T47D (cell line): Measurements from ENCODE around the gene ZYX.
"Not testable (repeated sequence)": the region's sequence is repeated elsewhere in the genome, so short reads cannot be mapped to it uniquely, and the experiment has no call there.

Experiments
- DNase-seq, 2 experiments: peaks; one replicate each; pipeline versions ENCODE4 v3.0.0 to v3.0.0-alpha.2; 2011 to 2012; ENCODE audit warnings: low read depth in 1 of 2, low spot score in 1 of 2
- JUND ChIP-seq: IDR thresholded peaks from 2 replicates; pipeline ENCODE4 v1.6.1; 2012; ENCODE audit warnings: low read depth
- in situ Hi-C: cut with HindIII; loops from 2 replicates; pipeline ENCODE4 v1.10.0; 2016; ENCODE audit warnings: low sequenced_read_pairs, low pct_unique_long_range_greater_than_20kb

ZYX gene

DNA sequence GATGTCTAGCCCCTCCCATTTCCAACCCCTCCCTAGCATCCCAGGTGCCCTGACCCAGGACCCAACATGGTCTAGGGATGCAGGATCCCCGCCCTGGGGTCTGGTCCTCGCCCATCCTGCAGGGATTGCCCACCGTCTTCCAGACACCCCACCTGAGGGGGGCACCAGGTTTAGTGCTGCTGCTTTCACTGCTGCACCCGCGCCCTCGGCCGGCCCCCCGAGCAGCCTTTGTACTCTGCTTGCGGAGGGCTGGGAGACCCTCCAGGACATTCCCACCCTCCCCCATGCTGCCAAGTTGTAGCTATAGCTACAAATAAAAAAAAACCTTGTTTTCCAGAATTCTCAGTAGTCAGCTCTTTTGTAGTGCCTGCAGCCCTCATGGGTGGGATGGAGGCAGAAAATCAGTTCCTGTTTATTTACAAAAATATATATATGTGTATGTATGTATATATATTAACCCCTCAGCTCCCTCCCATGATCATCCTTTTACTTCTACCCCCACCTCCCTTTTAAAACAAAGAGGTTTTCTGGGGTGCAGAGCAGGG is 9.7 kb downstream of the ZYX start:
- in situ Hi-C loops, result no loop called here

DNA sequence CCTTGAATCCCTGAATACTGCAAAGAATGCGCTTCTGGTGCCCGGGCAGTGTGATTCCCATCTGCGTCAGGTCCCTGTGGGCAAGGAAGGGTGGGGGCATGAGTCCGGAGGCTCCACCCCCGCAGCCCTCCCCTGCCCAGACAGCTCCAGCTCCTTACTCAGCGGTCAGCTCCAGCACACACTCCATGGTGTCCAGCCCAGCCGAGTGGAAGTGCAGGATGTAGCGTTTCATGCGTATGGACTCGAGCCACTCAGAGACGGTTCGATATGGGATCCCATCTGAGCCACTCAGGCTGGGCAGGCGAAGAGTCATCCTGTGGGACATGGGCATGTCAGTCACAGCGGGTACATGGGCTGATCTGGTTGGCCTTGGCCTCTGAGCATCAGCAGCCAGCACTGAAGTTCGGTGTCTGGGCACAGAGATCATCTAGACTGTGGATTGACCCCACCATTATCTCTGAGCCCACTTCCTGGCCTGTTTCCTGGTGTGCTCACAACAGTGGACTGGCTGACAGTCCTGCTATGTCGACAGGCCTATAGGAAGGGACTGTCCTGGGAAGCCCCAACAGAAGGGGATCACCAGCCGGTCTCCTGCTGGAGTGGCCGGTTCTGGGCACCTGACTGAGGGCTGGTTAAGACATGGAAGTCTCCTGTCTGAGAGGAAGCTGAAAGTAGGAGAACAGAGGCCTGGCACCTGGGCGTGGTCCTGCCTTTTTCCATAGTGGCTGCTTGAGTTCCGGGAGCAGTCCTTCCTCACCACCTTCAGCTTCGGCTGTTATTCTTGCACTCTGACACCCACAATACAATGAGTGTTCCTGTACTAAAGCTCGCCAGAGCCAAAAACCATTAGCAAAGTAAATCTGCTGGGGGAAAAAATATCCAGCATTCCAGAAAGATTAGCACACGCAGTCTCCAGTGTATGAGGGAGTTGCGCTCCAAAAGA is 10.6 kb downstream of the ZYX start:
- no peak for DNase-seq
- no peak for TF ChIP-seq JUND
- in situ Hi-C loops, result no loop called here

More for the DNA sequence above, 9.7 kb downstream of the ZYX start:
- no peak for TF ChIP-seq JUND
- no peak for DNase-seq

DNA sequence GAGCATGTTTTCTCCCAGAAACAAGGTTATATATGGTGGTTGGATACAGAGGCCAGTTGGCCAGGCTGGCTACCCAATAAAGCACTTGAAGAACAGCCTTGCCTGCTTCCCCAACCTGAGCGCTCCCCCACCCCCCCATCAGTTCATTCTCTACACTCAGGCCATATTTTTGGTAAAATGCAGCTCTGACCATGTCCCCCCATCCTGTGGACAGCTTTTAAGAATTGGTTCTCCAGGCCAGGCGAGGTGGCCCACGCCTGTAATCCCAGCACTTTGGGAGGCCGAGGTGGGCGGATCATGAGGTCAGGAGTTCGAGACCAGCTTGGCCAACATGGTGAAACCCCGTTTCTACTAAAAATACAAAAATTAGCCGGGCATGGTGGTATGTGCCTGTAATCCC is 11.3 kb downstream of the ZYX start:
- in situ Hi-C loops, DNase-seq: not testable (repeated sequence)

DNA sequence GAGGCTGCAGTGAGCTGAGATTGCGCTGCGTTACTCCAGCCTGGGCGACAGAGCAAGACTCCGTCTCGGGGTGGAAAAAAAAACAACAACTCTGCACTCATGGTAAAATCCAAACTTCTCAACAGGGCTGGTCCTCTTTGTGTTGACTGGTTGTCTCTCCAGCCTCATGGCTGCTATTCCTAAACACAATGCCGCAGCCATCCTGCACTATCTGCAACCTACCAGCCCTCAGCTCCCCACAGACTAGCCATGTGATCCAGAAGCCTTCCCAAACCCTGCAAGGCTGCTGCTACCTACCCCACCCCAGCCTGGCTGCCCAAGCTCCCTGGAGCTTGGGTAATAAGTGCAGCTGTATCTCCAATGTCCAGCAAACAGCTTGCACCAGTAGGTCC is 11.7 kb downstream of the ZYX start:
- TF ChIP-seq JUND, result no peak
- no peak for DNase-seq
- in situ Hi-C loops, result no loop called here

DNA sequence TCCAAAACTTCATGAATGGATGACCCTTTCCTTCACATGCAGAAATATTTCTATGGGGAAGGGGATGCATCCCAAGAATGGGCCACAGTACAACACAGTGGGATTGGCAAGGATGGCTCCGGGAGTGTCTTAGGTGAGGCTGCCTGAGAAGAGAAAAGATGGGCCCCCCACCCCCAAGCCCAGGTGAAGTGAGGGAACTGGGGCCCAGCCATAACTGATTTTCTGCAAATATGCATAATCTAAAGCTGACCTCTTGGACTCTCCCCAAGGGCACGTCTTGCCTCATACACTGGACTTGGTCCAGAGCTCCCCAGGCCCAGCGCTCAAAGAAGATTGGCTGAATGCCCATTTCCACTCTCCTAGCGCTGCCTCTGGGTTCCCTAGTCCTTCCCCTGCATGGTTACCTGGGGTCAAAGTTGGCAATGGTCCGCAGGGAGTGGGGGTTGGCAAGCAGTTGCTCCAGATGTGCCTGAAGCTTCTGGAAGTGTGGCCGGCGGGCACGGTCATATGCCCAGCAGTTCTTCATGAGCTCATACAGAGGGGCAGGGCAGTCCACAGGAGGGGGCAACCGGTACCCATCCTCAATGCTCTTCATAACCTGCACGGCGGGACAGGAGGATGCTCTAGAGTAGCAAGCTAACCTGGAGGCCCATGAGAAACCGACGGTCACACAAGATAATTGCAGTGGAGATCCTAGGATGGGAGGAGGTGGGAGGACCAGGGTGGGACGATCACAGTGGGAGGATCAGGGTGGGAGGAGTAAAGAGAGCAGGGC is 12.3 kb downstream of the ZYX start:
- in situ Hi-C loops, result no loop called here
- no peak for DNase-seq
- TF ChIP-seq JUND, result no peak

DNA sequence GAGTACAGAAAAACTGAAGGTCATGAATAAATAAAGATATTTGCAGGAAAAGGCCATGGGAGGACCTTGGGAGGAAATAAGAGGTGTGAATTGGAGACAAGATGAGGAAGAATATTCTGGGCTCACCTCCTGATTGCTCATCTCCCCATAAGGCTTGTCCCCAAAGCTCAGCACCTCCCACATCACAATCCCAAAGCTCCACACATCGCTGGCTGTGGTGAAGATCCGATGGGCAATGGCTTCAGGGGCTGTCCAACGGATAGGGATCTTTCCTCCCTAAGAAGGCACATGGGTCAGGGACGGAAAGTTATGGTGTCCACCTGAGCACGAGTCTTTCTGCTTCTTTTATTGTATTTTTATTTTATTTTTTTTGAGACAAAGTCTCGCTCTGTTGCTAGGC is 12.9 kb downstream of the ZYX start:
- TF ChIP-seq JUND, result no peak
- in situ Hi-C loops, result no loop called here
- DNase-seq, result no peak

DNA sequence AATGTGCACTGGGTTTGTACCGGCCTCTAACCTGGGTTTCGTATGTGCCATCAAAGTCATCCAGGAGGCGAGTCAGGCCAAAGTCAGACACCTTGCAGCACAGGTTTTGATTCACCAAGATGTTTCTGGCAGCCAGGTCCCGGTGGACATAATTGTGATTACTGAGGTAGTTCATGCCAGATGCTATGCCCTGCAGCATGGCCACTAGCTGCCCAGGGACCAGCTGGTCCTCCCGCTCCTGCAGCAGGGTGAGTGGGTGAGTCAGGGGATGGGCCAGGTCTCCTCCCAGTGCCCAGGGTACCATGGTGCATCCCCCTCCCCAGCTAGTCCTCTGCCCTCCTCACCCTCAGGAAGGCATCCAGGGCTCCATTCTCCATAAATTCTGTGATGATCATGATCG is 13.6 kb downstream of the ZYX start:
- no peak for TF ChIP-seq JUND
- no peak for DNase-seq
- in situ Hi-C loops, result no loop called here

DNA sequence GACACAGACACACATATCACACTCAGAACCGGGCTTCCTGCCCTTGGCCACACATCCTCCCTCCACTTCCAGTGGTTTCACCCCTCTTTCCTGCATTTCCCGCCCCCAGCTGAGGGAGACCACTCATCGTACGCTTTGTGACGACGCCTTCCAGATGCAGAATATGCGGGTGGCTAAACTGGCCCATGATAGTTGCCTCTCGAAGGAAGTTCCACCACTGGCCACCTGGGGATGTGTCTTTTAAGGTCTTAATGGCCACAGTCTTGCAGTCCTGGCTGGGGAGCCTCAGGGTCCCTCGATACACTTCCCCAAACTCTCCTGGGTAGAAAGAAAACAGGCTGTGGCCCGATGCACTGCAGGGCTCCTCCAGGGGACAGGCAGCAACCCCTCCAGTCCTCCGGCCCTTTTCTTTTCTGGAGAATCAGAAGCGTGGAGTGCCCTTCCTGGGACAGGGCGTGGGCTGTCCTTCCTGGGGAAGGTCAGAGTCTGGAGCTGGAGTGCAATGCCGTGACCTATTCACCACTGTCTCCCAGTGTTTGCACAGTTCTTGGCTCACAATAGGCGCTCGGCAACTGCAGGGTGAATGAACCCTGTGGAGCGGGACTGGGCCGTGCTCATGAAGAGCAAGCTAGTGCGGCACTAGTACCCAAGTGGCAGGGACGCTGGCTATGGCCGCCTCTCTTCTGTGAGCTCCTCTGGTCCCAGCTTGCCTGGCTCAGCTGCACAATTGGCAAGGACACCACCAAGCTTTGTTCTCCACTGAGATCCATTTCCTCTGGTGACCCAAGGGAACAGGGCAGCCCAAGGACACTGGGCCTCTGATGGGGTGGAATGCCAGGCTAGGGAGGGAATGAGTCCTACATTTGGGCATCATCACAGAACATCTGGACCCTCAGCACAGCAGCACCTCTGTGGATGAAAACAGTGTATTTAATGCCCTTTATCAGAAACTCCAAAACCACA is 14.3 kb downstream of the ZYX start:
- in situ Hi-C loops, result no loop called here
- no peak for TF ChIP-seq JUND
- no peak for DNase-seq

DNA sequence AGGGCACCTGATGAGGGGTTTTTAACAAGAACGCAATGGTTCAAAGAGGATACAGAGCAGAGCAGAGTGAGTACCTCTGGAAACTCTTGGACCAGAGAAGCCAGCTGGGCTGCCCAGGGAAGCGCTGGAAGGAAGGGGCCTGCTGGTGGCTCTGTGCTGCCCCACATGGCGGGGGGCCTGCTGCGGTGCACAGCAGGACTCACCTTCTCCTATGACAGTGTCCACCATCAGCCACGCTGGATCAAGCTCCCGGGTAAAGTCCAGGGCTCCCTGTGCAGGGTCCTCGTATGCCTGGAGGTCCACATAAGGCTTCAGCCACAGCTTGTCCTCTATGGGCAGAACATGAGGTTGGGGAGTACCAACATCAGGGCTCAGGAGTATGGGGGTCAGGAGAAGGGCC is 15.0 kb downstream of the ZYX start:
- no peak for DNase-seq
- no peak for TF ChIP-seq JUND
- in situ Hi-C loops, result no loop called here

DNA sequence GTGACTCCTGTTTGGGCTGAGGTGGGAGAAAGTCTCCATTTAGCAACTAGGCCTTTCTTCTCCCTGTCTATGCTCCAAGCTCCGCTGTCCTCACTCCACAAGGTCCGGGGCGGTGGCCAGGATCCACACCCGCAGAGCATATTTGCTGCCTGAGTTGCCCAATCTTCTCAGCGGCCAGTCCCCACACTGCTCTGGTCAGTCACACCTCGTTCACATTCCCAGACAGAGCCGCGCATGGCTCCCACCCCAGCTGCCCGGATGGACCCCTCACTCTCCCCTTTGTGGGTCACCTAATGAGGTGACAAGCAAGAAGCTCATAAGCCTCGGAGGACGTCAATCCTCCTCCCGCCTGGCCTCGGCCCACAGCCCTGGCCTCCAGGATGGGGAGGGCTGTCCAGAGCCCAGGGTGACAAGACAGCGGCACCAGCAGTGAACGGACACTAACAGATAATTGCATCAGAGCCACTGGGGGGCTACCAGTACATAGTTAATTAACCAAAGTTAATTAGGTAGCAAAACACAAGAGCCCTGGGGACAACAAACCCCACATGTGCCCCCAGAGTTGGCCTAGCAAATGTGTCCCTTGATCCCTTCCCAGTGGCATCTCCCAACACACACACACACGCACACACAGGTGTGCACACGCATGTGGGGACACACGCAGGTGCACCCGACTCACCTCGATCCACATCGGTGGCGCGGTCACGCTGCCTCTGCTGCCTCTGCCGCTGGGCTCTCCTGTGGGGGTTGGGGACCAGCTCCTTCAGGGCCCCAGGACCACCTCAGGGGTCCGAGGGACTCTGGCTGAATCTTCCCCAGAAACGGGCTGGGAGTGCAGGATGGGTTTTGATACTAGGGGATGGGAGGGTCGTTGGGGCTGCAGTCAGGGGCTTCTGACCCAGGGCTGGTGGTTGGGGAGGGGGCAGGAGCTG is 15.7 kb downstream of the ZYX start:
- no peak for DNase-seq
- in situ Hi-C loops, result no loop called here
- no peak for TF ChIP-seq JUND

DNA sequence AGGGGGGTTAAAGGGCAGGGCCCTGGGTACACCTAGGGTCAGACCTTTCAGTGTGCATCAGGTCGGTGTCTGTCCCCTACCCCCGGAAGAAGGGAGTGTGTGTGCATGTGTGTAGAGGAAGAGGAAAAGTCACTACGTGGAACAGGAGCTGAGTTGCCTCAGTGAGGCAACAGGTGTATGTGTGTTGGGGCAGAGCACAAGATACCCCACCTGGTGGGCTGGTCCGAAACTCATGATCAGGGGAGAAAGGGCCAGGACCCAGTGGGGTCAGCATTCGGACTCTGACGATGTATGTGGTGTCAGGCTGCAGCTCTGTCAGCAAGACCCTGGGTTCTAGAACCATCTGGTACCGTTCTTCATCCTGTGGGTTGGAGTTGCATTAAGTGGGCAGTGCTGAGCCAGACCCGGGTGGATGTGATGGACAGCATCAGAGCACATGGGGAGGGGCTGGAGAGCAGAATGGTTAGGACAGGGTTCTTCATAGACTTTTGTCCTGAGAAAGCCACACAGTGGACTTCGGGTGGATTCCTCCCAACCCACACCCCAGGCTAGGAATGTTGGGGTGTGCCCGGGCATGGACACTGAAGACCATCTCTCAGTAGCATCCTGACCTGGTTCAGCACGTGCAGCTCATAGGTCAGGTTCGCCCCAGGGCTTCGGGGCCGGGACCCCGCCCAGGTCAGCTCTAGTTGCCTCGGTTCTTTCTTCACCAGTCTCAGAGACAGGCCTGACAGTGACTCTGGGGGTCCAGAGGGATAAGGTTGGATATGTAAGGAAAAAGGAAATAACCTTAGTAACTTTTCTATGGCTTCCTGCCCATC is 16.8 kb downstream of the ZYX start:
- in situ Hi-C loops, result no loop called here
- no peak for DNase-seq
- TF ChIP-seq JUND, result no peak
